ENCODE results near the gene BARX1.

DNA sequence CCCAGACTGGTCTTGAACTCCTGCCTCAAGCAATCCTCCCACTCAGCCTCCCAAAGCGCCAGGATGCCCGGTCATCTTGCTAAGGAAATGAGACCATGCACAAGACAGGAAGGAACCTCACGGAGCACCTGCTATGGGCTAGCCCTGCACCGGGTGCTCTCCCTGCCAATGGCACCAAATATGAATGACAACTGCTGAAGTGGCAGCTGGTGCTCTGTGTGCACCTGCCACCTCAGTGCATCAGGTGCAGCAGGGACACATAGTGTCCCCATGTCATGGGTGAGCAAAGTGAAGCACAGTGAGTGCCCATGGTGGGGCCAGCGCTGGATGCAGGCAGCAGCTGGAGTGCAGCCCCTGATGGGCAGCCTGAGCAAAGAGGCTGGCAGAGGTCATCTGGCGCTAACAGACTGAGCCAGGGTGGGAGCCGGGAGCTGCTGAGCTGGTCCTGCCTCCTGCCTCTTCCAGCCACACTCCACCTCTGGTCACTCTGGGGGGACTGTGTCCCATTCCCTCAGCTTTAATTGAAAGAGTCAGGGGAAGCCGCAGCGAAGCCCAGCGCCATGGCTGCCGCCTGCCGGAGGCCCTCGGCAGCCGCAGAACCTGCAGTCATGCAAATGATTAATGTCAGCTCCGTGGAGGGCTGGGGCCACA, 46.4 kb downstream of the BARX1 start:
- no peak for TF ChIP-seq EZH2 (IDR thresholded peaks at IDR 0.05; ENCODE audit: insufficient read depth, poor library complexity, severe bottlenecking)
- no peak for TF ChIP-seq EZH2phosphoT487 (IDR thresholded peaks at IDR 0.05; ENCODE audit: insufficient read depth, low read depth)

All from GM23248 (cell line).